GM18868 (cell line): ENCODE results near the gene TSEN54.

ENCODE experiments used
- ATAC-seq: cut with Tn5 transposase; IDR thresholded peaks from one replicate; pipeline ENCODE4 v1.9.1; 2021; ENCODE audit warnings: mild to moderate bottlenecking, moderate library complexity; ENCODE audit not compliant: unreplicated experiment

Gene TSEN54

GRCh38 chr17:75559958-75560533, 43.7 kb downstream of the TSEN54 start:
- ATAC-seq = no peak

- no peak for ATAC-seq
Measured at GRCh38 chr17:75561927-75562603, 45.7 kb downstream of the TSEN54 start.

DNA sequence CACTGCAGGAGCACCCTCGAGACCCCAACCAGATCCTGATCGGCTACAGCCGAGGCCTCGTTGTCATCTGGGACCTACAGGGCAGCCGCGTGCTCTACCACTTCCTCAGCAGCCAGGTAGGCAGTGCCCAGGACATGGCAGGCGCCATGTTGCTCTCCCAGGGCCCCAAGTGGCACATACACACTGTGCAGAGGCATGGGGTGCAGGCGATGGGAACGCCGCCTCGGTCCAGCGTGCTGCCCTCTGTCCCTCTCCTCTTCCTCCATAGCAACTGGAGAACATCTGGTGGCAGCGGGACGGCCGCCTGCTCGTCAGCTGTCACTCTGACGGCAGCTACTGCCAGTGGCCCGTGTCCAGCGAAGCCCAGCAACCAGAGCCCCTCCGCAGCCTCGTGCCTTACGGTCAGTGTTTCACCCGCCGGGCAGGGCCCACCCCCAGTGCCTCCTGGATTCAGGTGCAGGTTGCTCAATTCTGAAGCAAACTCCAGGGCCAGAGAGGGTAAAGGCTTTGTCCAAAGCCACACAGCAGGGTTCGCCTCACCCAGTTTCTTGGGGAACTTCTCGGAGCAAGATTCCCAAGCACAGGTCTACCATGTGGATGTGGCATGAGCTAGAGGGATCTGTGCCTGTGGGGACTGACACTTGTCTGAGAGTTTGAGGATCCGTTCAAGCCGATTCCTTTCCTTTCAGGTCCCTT, 46.9 kb downstream of the TSEN54 start:
- ATAC-seq = no peak

- ATAC-seq = no peak
Measured at GRCh38 chr17:75564195-75564594, 47.9 kb downstream of the TSEN54 start.

DNA sequence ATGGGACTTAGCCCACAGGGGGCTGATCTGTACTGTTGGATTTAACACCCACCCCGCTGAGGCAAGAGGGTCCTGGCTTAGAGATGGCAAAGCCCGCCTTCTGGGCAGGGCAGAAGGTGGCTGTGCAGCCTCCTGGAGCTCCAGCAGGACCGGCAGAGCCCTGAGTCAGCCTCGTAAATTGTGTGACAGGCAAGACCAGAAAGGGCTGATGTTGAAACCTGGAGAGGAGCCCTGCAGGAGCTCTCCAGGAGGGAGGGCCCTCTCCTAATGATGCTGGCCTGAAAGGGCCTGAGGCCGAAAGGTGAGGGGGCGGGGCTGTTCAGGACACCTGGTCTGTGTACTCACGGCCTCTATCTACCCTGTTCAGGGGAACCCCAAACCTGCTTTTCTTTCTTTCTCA, 48.7 kb downstream of the TSEN54 start:
- ATAC-seq = no peak

DNA sequence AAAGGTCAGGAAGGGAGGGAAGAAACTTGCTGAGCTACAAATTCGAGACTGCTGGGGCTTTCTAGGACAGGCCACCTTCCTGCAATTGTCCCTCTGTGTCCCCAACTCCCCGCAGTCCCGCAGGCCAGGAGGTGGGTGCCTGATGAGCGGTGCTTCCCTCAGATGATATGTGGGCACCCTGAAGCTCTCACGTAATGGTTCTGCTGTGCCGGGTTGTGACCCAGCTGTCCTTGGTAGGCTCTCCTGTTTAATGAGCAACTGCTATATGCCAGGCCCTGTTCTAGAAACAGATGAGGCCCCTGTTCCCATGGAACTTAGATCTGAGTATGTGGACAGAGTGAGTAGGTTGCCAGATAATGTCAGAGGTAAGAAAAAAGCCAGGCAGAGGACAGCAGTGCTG, 49.3 kb downstream of the TSEN54 start:
- ATAC-seq = no peak

DNA sequence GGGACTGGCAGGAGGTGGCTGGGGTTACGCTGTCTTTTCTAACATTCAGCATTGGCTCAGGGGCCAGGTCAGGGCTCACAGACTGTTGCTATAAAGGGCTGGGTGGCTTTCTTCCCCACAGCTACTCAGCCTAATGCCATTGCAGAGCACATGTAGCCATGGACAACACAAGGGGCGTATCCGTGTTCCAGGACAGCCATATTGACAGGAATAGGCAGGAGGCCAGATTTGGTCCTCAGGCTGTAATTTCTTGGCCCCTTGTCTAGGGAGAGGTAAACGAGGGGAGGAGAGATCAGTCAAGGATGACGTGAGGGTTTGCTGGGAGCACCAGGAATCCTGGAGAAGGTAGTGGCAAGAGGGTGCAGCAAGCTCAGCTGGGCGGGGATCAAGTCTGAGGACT, 50.1 kb downstream of the TSEN54 start:
- ATAC-seq = no peak

GRCh38 chr17:75566834-75567233, 50.5 kb downstream of the TSEN54 start:
- ATAC-seq = no peak

GRCh38 chr17:75568412-75569255, 52.3 kb downstream of the TSEN54 start:
- no peak for ATAC-seq

- no peak for ATAC-seq
Measured at GRCh38 chr17:75570034-75570676, 53.8 kb downstream of the TSEN54 start.

DNA sequence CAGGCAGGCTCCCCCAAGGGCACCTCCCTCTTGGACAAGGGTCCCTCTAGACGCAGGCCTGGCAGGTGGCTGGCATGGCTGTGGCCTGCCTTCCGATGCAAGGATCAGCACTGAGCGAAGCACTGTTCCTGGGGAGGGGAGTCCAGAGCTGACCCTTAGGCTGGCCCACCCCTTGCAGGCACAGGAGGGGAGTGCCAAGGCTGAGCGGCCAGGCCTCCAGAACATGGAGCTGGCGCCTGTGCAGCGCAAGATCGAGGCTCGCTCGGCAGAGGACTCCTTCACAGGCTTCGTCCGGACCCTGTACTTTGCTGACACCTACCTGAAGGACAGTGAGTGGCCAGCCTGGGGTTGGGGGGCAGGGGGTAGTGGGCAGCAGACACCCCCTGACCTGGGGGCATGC, 54.4 kb downstream of the TSEN54 start:
- no peak for ATAC-seq

DNA sequence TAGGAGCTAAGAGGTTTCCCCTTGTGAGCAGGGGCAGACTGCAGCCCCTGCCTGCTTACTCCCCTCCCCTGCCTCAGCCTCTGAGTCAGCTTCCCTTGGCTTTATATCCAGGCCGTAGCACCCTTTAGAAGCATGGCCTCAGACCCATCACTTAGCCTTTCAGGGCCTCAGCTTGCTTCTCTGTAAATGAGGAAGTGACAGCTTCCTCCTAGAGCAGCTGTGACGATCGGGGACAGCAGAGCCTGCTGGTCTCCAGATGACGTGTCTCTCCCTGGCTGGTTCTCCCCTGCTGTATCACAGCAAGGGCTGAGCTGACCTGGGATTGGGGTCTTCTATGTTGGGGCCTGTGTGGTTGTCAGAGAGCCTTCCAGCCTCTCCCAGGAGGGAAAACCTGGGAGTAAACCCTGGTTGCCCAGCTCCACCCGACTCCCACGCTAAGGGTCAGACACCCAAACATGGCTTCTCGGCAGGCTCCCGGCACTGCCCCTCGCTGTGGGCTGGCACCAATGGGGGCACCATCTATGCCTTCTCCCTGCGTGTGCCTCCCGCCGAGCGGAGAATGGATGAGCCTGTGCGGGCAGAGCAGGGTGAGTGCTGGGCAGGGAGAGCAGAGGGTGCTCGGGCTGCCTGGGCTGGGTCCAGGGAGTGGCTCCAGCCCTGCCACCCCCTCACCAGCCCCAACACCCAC, 55.0 kb downstream of the TSEN54 start:
- no peak for ATAC-seq

GRCh38 chr17:75571885-75572215, 55.5 kb downstream of the TSEN54 start:
- ATAC-seq = no peak

GRCh38 chr17:75572713-75573539, 56.6 kb downstream of the TSEN54 start:
- ATAC-seq = no peak

DNA sequence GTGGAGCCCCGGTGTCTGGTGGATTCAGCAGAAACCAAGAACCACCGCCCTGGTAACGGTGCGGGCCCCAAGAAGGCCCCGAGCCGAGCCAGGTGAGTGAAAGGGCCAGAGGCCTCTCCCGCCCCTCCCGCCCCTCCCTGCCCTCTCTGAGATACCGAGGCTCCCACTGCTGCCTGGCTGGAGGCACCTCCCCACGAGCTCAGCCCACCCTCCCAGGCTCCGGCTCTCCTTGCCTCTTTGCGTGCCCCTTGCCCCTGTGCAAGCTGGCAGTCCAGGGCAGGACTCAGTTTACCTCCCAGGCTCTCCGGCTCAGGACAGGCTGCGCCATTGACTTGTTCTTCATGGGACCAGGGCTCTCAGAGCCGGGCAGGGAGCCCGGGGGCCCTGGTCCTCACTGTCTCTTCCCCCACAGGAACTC, 57.2 kb downstream of the TSEN54 start:
- no peak for ATAC-seq

DNA sequence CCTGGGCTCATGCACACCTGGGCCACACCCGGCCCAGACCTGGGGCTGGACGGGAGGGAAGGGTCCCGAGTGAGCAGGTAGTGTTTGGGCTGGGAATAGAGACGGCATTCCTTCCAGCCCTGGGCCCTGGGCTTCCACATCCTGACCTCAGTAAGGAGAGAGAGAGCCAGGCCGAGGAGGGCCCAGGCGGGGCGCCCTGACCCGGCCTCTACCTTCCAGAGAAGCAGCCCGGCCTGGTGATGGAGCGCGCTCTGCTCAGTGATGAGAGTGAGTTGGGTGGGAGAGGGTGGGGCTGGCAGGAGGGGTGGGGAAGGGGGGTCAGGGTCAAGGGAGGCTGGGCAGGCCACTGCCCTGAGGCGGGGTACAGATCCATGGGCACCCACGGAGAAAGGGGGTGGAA, 57.7 kb downstream of the TSEN54 start:
- ATAC-seq = no peak
